SK-N-SH (cell line): ENCODE results near the gene RFFL. TPM values are rescaled to one million over a fixed set of nuclear protein-coding genes. Genes with fewer than 3 reads are reported as not detected.
"Not testable (repeated sequence)": the region's sequence is repeated elsewhere in the genome, so short reads cannot be mapped to it uniquely, and the experiment has no call there.

Experiments used
- CTCF ChIA-PET: fragments of 300-600, 350-600 bp; formaldehyde crosslinking; extraction: SDS; loops from one replicate; lab custom pipeline; 2021; lab: Yijun Ruan, JAX
- POLR2A ChIA-PET: fragments of 350-600 bp; sonication (Branson Sonifier 250); formaldehyde crosslinking; extraction: SDS; loops from one replicate; lab custom pipeline; 2020; ENCODE audit warnings: antibody characterized with exemption, inconsistent platforms; lab: Yijun Ruan, JAX
- DNase-seq: peaks from one replicate; pipeline ENCODE4 v3.0.0; 2012
- H2AFZ ChIP-seq: fragments of 200-600 bp; sonication (generic); 2 replicates; pipeline ENCODE4 v1.8.1; 2016; ENCODE audit warnings: antibody characterized with exemption, mild to moderate bottlenecking, low read depth
- H3F3A ChIP-seq: fragments of 200-600 bp; sonication (generic); replicated peaks from 2 replicates; pipeline ENCODE3; 2016; ENCODE audit warnings: antibody characterized with exemption, mild to moderate bottlenecking; ENCODE audit not compliant: insufficient read depth
- H3K27ac ChIP-seq, 2 experiments: fragments of 200-500 bp in 1 of 2; fragments of 200-600 bp in 1 of 2; sonication (Bioruptor generic) in 1 of 2; sonication (generic), shearing (Covaris generic) in 1 of 2; 2 replicates each; pipeline versions ENCODE4 v1.5.1 to v1.6.1; 2014 to 2016; ENCODE audit warnings: low read depth in 2 of 2, inconsistent platforms in 1 of 2, low read length in 1 of 2, mild to moderate bottlenecking in 1 of 2, mixed read lengths in 1 of 2
- H3K27me3 ChIP-seq: fragments of 200-600 bp; sonication (generic), shearing (Covaris generic); 2 replicates; pipeline ENCODE4 v1.6.1; 2016; ENCODE audit warnings: mixed run types; ENCODE audit not compliant: insufficient read depth
- H3K36me3 ChIP-seq, 2 experiments: fragments of 200-500 bp in 1 of 2; fragments of 200-600 bp in 1 of 2; sonication (Bioruptor generic) in 1 of 2; sonication (generic) in 1 of 2; replicated peaks in 1 of 2; 2 replicates each; pipeline versions ENCODE3 to v1.5.1; 2014 to 2016; ENCODE audit warnings: low read length in 1 of 2, mild to moderate bottlenecking in 1 of 2; ENCODE audit not compliant: insufficient read depth in 2 of 2, control insufficient read depth in 1 of 2
- H3K4me1 ChIP-seq, 2 experiments: fragments of 200-500 bp in 1 of 2; fragments of 200-600 bp in 1 of 2; sonication (Bioruptor generic) in 1 of 2; sonication (generic), shearing (Covaris generic) in 1 of 2; 2 replicates each; pipeline versions ENCODE4 v1.5.1 to v1.6.1; 2014 to 2016; ENCODE audit warnings: low read depth in 1 of 2, low read length in 1 of 2, mixed run types in 1 of 2; ENCODE audit not compliant: insufficient read depth in 2 of 2, control insufficient read depth in 1 of 2
- H3K4me2 ChIP-seq: fragments of 200-600 bp; sonication (generic), shearing (Covaris generic); 2 replicates; pipeline ENCODE4 v1.6.1; 2017; ENCODE audit warnings: mixed run types
- H3K4me3 ChIP-seq, 2 experiments: fragments of 200-500 bp in 1 of 2; fragments of 200-600 bp in 1 of 2; sonication (Bioruptor generic) in 1 of 2; sonication (generic), shearing (Covaris generic) in 1 of 2; 2 replicates each; pipeline versions ENCODE4 v1.5.1 to v1.8.1; 2014 to 2016; ENCODE audit warnings: low read depth in 2 of 2, inconsistent platforms in 1 of 2, low read length in 1 of 2, mild to moderate bottlenecking in 1 of 2, mixed read lengths in 1 of 2, moderate library complexity in 1 of 2
- H3K79me2 ChIP-seq: fragments of 200-600 bp; sonication (generic); 2 replicates; pipeline ENCODE4 v1.8.1; 2017; ENCODE audit warnings: mild to moderate bottlenecking; ENCODE audit not compliant: insufficient read depth
- H3K9ac ChIP-seq: fragments of 200-600 bp; sonication (generic); 2 replicates; pipeline ENCODE4 v1.6.1; 2017; ENCODE audit warnings: mixed run types
- H3K9me2 ChIP-seq: fragments of 200-600 bp; sonication (generic); 2 replicates; pipeline ENCODE4 v1.6.1; 2017; ENCODE audit warnings: mixed run types
- H3K9me3 ChIP-seq: fragments of 200-600 bp; sonication (generic); 2 replicates; pipeline ENCODE4 v1.6.1; 2017; ENCODE audit warnings: mixed run types, mild to moderate bottlenecking, moderate library complexity
- H4K20me1 ChIP-seq: fragments of 200-600 bp; sonication (generic); 2 replicates; pipeline ENCODE4 v1.6.1; 2017; ENCODE audit warnings: mild to moderate bottlenecking, mixed run types; ENCODE audit not compliant: insufficient read depth
- EZH2phosphoT487 ChIP-seq: fragments of 200-600 bp; sonication (generic); IDR thresholded peaks from 2 replicates; pipeline ENCODE4 v1.6.1; 2017; ENCODE audit warnings: low read depth, mixed run types, mild to moderate bottlenecking, antibody characterized with exemption, moderate library complexity, borderline replicate concordance
- FOSL2 ChIP-seq: IDR thresholded peaks from 2 replicates; pipeline ENCODE4 v1.4.0; 2012; ENCODE audit warnings: low read depth, mild to moderate bottlenecking, moderate library complexity, borderline replicate concordance
- GATA2 ChIP-seq: sonication (generic); formaldehyde crosslinking; IDR thresholded peaks from 2 replicates; pipeline ENCODE4 v1.5.0; 2020; ENCODE audit warnings: mild to moderate bottlenecking, missing genetic modification reagents
- NRF1 ChIP-seq: IDR thresholded peaks from 2 replicates; pipeline ENCODE4 v1.6.1; 2012; ENCODE audit warnings: low read depth, mild to moderate bottlenecking, low read length
- RAD21 ChIP-seq: IDR thresholded peaks from 2 replicates; pipeline ENCODE4 v1.6.1; 2012; ENCODE audit warnings: mild to moderate bottlenecking, low read length
- RCOR1 ChIP-seq: fragments of 150-350 bp; IDR thresholded peaks from 2 replicates; pipeline ENCODE4 v1.6.1; 2017; ENCODE audit warnings: antibody characterized with exemption, low read length
- REST ChIP-seq: IDR thresholded peaks from 2 replicates; pipeline ENCODE4 v1.6.1; 2012; ENCODE audit warnings: mild to moderate bottlenecking, low read depth, low read length, moderate library complexity
- SIN3A ChIP-seq: IDR thresholded peaks from 2 replicates; pipeline ENCODE4 v1.6.1; 2012; ENCODE audit warnings: low read depth, mild to moderate bottlenecking, low read length, moderate library complexity, borderline replicate concordance
- SMC3 ChIP-seq: IDR thresholded peaks from 2 replicates; pipeline ENCODE4 v1.6.1; 2012; ENCODE audit warnings: low read depth, low read length, improper control_type of control experiment
- TAF1 ChIP-seq: IDR thresholded peaks from 2 replicates; pipeline ENCODE4 v1.6.1; 2012; ENCODE audit warnings: low read depth, mild to moderate bottlenecking, low read length, moderate library complexity, borderline replicate concordance
- TEAD4 ChIP-seq: IDR thresholded peaks from 2 replicates; pipeline ENCODE4 v1.4.0; 2012; ENCODE audit warnings: mild to moderate bottlenecking, borderline replicate concordance; ENCODE audit not compliant: insufficient read depth
- WGBS: methylation state at CpG from one replicate; pipeline ENCODE4 v1.1.6; 2017; ENCODE audit warnings: low lambda C conversion rate; 5-methylcytosine and 5-hydroxymethylcytosine counted together
- polyA plus RNA-seq, 3 experiments: library from polyadenylated mRNA; depleted of rRNA; stranded (reverse); fragments of >200 nt; gene quantifications; 2 replicates each; pipeline ENCODE4 v1.2.3, GENCODE V29; 2012

Gene RFFL
- polyA plus RNA-seq, 1 of the 3 experiments (the other 2 are of a cell fraction) = 10.1 TPM

GRCh38 chr17:35063514-35064223 is at the start of gene RFFL (continued):
- TF ChIP-seq SMC3 (no peak), TEAD4 (no peak), REST (0 out of 2 replicates have a peak, but pooled peaks have one; percentile 22), EZH2phosphoT487 (no peak), SIN3A (no peak; the same call in 1 of the 2 replicates), NRF1 (no peak), GATA2 (CRISPR knock-in tag) (no peak), TAF1 (peak; percentile 46; the same call in 1 of the 2 replicates)

GRCh38 chr17:35110791-35111190 is 47.3 kb upstream of the RFFL start:
- CTCF ChIA-PET = interaction anchor here (1.0 to 1.4 kb wide), 4 partner anchors 8 to 567 kb away, joined by 3 to 4 read pairs (median 3); partner anchors contain the start of gene RAD51D
- not testable (repeated sequence) for H2AFZ ChIP-seq

GRCh38 chr17:35104844-35105450 is 41.4 kb upstream of the RFFL start:
- Histone ChIP-seq H3K9me2 (no peaks in the 10 kb centered on the region), H3K27me3 (no peaks in the 10 kb centered on the region), H3K4me3 (no peak overlapping the region)
- POLR2A ChIA-PET = no interaction called here
- no peak for TF ChIP-seq REST
- TF ChIP-seq GATA2 (CRISPR knock-in tag) = no peak
- TF ChIP-seq RCOR1 = no peak
- TF ChIP-seq EZH2phosphoT487 = no peak
- no peak for TF ChIP-seq FOSL2
- no peak for TF ChIP-seq RAD21
- TF ChIP-seq, all 33 proteins: peak for 0
- CTCF ChIA-PET = interaction anchor here (2.0 kb wide), 1 partner anchor 15 kb away, joined by 11 read pairs; no protein-coding TSS in a partner anchor
- DNase-seq = no peak
- no peak overlapping the region for H3K9ac ChIP-seq
- no peak overlapping the region for H3K4me2 ChIP-seq
- H3F3A ChIP-seq = peaks cover 3% of the 10 kb centered on the region
- H3K9me3 ChIP-seq = no peaks in the 10 kb centered on the region
- no peak overlapping the region for H3K27ac ChIP-seq
- 97% methylated on average over 5 of the region's 5 CpGs for WGBS
- no peak overlapping the region for H2AFZ ChIP-seq
- no peaks in the 10 kb centered on the region for H4K20me1 ChIP-seq
- H3K79me2 ChIP-seq = peaks cover 15% of the 10 kb centered on the region
- no peaks in the 10 kb centered on the region for H3K4me1 ChIP-seq
- peaks cover 5 to 23% of the 10 kb centered on the region in 2 experiments for H3K36me3 ChIP-seq

More at GRCh38 chr17:35110791-35111190, 47.3 kb upstream of the RFFL start:
- H3K9ac ChIP-seq, H3K9me3 ChIP-seq, H3K4me1 ChIP-seq, H3F3A ChIP-seq, H3K4me3 ChIP-seq, H3K4me2 ChIP-seq, H3K9me2 ChIP-seq, DNase-seq, H3K27me3 ChIP-seq, H3K36me3 ChIP-seq, H3K27ac ChIP-seq, POLR2A ChIA-PET, H4K20me1 ChIP-seq: not testable (repeated sequence)
- WGBS = 97% methylated on average over 17 of the region's 17 CpGs
- H3K79me2 ChIP-seq = peaks cover 68% of the 10 kb centered on the region
